Kidney epithelial cell (primary cell): ENCODE results near the gene TRERF1. TPM values are rescaled to one million over a fixed set of nuclear protein-coding genes. Genes with fewer than 3 reads are reported as not detected.

Experiments
- DNase-seq: peaks from one replicate; pipeline ENCODE4 v3.0.0-alpha.2; 2010; ENCODE audit warnings: low read depth
- H3K27me3 ChIP-seq: 2 replicates; pipeline ENCODE4 v1.6.0; 2011; ENCODE audit warnings: low read length; ENCODE audit not compliant: control insufficient read depth, insufficient read depth
- H3K36me3 ChIP-seq: 2 replicates; pipeline ENCODE4 v1.5.1; 2011; ENCODE audit warnings: low read length; ENCODE audit not compliant: control insufficient read depth, insufficient read depth
- H3K4me3 ChIP-seq: 2 replicates; pipeline ENCODE4 v1.5.1; 2011; ENCODE audit warnings: low read depth, mild to moderate bottlenecking, control low read depth, low read length
- CTCF ChIP-seq: IDR thresholded peaks from 2 replicates; pipeline ENCODE4 v1.5.1; 2011; ENCODE audit warnings: mild to moderate bottlenecking, moderate library complexity, low read length, control low read depth, inconsistent platforms; ENCODE audit not compliant: insufficient read depth, poor library complexity, severe bottlenecking
- total RNA-seq: library from RNA; depleted of rRNA; stranded (reverse); fragments of >200 nt; gene quantifications from 2 replicates; pipeline ENCODE4 v1.2.3, GENCODE V29; 2015

Gene TRERF1
- total RNA-seq, 1 donor from 2014 or later: 1.4 TPM

GRCh38 chr6:42321976-42322375 lies 129.8 kb downstream of the TRERF1 start:
- Histone ChIP-seq H3K27me3 (no peaks in the 10 kb centered on the region), H3K4me3 (no peak overlapping the region), H3K36me3 (no peaks in the 10 kb centered on the region)
- no peak for TF ChIP-seq CTCF
- no peak for DNase-seq

- Histone ChIP-seq H3K27me3 (no peaks in the 10 kb centered on the region), H3K36me3 (no peaks in the 10 kb centered on the region), H3K4me3 (no peak overlapping the region)
- no peak for TF ChIP-seq CTCF
- no peak for DNase-seq
Observed at GRCh38 chr6:42320762-42321161, 131.0 kb downstream of the TRERF1 start.

GRCh38 chr6:42318480-42318879 lies 133.2 kb downstream of the TRERF1 start:
- H3K36me3 ChIP-seq: no peaks in the 10 kb centered on the region
- no peak for TF ChIP-seq CTCF
- H3K27me3 ChIP-seq: no peaks in the 10 kb centered on the region
- no peak overlapping the region for H3K4me3 ChIP-seq
- DNase-seq: no peak

GRCh38 chr6:42316981-42317380 lies 134.7 kb downstream of the TRERF1 start:
- no peak for TF ChIP-seq CTCF
- DNase-seq: peak; percentile 19
- H3K4me3 ChIP-seq: no peak overlapping the region
- no peaks in the 10 kb centered on the region for H3K27me3 ChIP-seq
- no peaks in the 10 kb centered on the region for H3K36me3 ChIP-seq

- H3K4me3 ChIP-seq: no peak overlapping the region
- TF ChIP-seq CTCF: no peak
- no peaks in the 10 kb centered on the region for H3K36me3 ChIP-seq
- DNase-seq: peak; percentile 90
- H3K27me3 ChIP-seq: no peaks in the 10 kb centered on the region
Observed at GRCh38 chr6:42315991-42316970, 135.4 kb downstream of the TRERF1 start.
